ENCODE results near the gene OR4A5. TPM values are rescaled to one million over a fixed set of nuclear protein-coding genes. Genes with fewer than 3 reads are reported as not detected.
"Not testable (repeated sequence)": the region's sequence is repeated elsewhere in the genome, so short reads cannot be mapped to it uniquely, and the experiment has no call there.

The OR4A5 gene, protein sequence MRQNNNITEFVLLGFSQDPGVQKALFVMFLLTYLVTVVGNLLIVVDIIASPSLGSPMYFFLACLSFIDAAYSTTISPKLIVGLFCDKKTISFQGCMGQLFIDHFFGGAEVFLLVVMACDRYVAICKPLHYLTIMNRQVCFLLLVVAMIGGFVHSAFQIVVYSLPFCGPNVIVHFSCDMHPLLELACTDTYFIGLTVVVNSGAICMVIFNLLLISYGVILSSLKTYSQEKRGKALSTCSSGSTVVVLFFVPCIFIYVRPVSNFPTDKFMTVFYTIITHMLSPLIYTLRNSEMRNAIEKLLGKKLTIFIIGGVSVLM
- not detected for total RNA-seq
- polyA plus RNA-seq: not detected

DNA sequence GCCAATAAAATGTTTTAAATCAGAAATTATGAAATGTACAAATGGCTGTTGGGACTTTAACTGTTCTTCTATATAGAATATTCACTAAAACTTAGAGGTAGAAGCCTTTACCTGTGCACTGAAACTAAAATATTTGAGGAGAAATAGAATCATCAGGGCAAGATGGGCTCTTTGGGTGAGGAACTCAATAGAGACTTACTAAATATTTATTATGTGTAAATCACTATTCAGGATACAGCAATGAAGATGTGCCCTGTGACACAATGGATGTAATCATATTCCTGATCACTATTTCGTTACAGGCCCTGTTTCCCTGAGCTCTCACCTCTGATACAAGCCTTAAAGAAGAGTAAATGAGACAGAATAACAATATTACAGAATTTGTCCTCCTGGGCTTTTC is at the start of gene OR4A5:
Gene OR4A5 (plus strand): TSS at position 301 of the 400 bp plus-strand sequence. CDS start 53 bp downstream, at position 354.
- not testable (repeated sequence) for H3K36me3 ChIP-seq (ENCODE audit: insufficient read depth)
- WGBS: 2% methylated on average over 1 of the region's 1 CpG

DNA sequence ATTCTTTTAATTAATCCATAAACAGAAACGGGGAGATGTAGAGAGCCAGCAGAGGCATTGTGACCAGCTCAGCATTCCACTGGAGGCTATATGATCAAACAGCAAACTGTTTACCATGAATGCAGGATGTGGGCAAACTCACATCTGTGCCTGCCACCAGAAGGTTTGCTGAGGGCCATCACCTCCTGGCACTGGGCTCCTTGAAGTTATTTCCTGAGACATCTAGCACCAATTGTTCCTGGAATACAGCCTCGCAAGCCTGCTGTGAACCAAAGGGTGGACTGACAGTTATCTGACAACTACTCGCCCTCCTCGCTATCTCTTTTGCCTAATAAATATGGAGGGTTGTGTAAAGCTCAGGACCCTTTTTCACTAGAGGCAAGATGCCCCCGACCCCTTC is 13.5 kb downstream of the OR4A5 start:
- H3K36me3 ChIP-seq (ENCODE audit: insufficient read depth); H3K27ac ChIP-seq (ENCODE audit: low read depth); H3K4me1 ChIP-seq (ENCODE audit: insufficient read depth); H3K4me3 ChIP-seq (ENCODE audit: low read depth, low read length); DNase-seq (ENCODE audit: extremely low spot score): not testable (repeated sequence)
- WGBS: 66% methylated on average over 5 of the region's 5 CpGs

More for the DNA sequence above, at the start of gene OR4A5:
- H3K4me3 ChIP-seq (ENCODE audit: low read depth, low read length); DNase-seq (ENCODE audit: extremely low spot score); H3K4me1 ChIP-seq (ENCODE audit: insufficient read depth); H3K27ac ChIP-seq (ENCODE audit: low read depth): not testable (repeated sequence)

Other genes with a start within 250 kb of the OR4A5 start
- gene OR4C46, start 102.8 kb upstream of the OR4A5 start, total RNA-seq: not detected
- not detected for gene OR4C46, start 102.8 kb upstream of the OR4A5 start, polyA plus RNA-seq